OCI-LY1 (cell line): ENCODE data around the gene SLC15A4.

ENCODE experiments used
- H2AFZ ChIP-seq: fragments of 200-600 bp; sonication (generic), shearing (Covaris generic); 2 replicates; pipeline ENCODE4 v1.6.0; 2014; ENCODE audit warnings: antibody characterized with exemption, mild to moderate bottlenecking, low read length
- H3F3A ChIP-seq: fragments of 200-600 bp; sonication (generic), shearing (Covaris generic); 2 replicates; pipeline ENCODE4 v1.6.0; 2014; ENCODE audit warnings: mild to moderate bottlenecking, antibody characterized with exemption, low read length, moderate library complexity; ENCODE audit not compliant: insufficient read depth
- H3K27ac ChIP-seq: fragments of 200-600 bp; sonication (generic); 2 replicates; pipeline ENCODE4 v1.5.1; 2014; ENCODE audit warnings: low read length, mixed run types, mild to moderate bottlenecking, low read depth; ENCODE audit not compliant: poor library complexity, severe bottlenecking
- H3K27me3 ChIP-seq: fragments of 200-600 bp; sonication (generic); 2 replicates; pipeline ENCODE4 v1.6.0; 2014; ENCODE audit warnings: antibody characterized with exemption, mild to moderate bottlenecking, low read length, moderate library complexity; ENCODE audit not compliant: insufficient read depth
- H3K36me3 ChIP-seq: fragments of 200-600 bp; sonication (generic); 2 replicates; pipeline ENCODE4 v1.6.1; 2014; ENCODE audit warnings: mild to moderate bottlenecking, antibody characterized with exemption, low read length, moderate library complexity, mixed read lengths; ENCODE audit not compliant: insufficient read depth
- H3K4me1 ChIP-seq: fragments of 200-600 bp; sonication (generic); 2 replicates; pipeline ENCODE4 v1.5.1; 2014; ENCODE audit warnings: mild to moderate bottlenecking, low read length, moderate library complexity; ENCODE audit not compliant: insufficient read depth, severe bottlenecking
- H3K4me2 ChIP-seq: fragments of 200-600 bp; sonication (generic), shearing (Covaris generic); 2 replicates; pipeline ENCODE4 v1.6.1; 2014; ENCODE audit warnings: low read length
- H3K4me3 ChIP-seq: fragments of 200-600 bp; sonication (generic); 2 replicates; pipeline ENCODE4 v1.5.1; 2014; ENCODE audit warnings: low read length, low read depth, mild to moderate bottlenecking, mixed read lengths; ENCODE audit not compliant: poor library complexity, severe bottlenecking
- H3K79me2 ChIP-seq: fragments of 200-600 bp; shearing (Covaris generic); 2 replicates; pipeline ENCODE4 v1.6.1; 2016; ENCODE audit warnings: mixed run types, low read length, mixed read lengths; ENCODE audit not compliant: insufficient read depth
- H3K9ac ChIP-seq: fragments of 200-600 bp; sonication (generic), shearing (Covaris generic); 2 replicates; pipeline ENCODE4 v1.6.1; 2014; ENCODE audit warnings: mild to moderate bottlenecking, low read length, mixed read lengths
- H3K9me2 ChIP-seq: fragments of 200-600 bp; sonication (generic), shearing (Covaris generic); 2 replicates; pipeline ENCODE4 v1.6.1; 2014; ENCODE audit warnings: low read depth, mild to moderate bottlenecking, low read length, mixed read lengths
- H3K9me3 ChIP-seq: fragments of 200-600 bp; shearing (Covaris generic); 2 replicates; pipeline ENCODE4 v1.6.1; 2014; ENCODE audit warnings: low read length, mixed read lengths
- H4K20me1 ChIP-seq: fragments of 200-600 bp; sonication (generic), shearing (Covaris generic); 2 replicates; pipeline ENCODE4 v1.6.0; 2016; ENCODE audit warnings: mild to moderate bottlenecking, low read length; ENCODE audit not compliant: insufficient read depth
- EZH2 ChIP-seq: fragments of 200-600 bp; sonication (generic), shearing (Covaris generic); IDR thresholded peaks from 2 replicates; pipeline ENCODE4 v1.8.0; 2017; ENCODE audit warnings: borderline replicate concordance, mixed run types, mild to moderate bottlenecking, antibody characterized with exemption, low read length, moderate library complexity, mixed read lengths
- TF ChIP-seq, protein P1 (sequence below): fragments of 200-600 bp; sonication (generic), shearing (Covaris generic); IDR thresholded peaks from 2 replicates; pipeline ENCODE4 v1.5.1; 2017; ENCODE audit warnings: mild to moderate bottlenecking, antibody characterized with exemption, low read length, moderate library complexity, mixed read lengths

The SLC15A4 gene

GRCh38 chr12:128755566-128755965 is 68.2 kb downstream of the SLC15A4 start:
- no peak for TF ChIP-seq EZH2
- TF ChIP-seq, protein P1, sequence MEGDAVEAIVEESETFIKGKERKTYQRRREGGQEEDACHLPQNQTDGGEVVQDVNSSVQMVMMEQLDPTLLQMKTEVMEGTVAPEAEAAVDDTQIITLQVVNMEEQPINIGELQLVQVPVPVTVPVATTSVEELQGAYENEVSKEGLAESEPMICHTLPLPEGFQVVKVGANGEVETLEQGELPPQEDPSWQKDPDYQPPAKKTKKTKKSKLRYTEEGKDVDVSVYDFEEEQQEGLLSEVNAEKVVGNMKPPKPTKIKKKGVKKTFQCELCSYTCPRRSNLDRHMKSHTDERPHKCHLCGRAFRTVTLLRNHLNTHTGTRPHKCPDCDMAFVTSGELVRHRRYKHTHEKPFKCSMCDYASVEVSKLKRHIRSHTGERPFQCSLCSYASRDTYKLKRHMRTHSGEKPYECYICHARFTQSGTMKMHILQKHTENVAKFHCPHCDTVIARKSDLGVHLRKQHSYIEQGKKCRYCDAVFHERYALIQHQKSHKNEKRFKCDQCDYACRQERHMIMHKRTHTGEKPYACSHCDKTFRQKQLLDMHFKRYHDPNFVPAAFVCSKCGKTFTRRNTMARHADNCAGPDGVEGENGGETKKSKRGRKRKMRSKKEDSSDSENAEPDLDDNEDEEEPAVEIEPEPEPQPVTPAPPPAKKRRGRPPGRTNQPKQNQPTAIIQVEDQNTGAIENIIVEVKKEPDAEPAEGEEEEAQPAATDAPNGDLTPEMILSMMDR = no peak
- no peak overlapping the region for H3K9ac ChIP-seq

DNA sequence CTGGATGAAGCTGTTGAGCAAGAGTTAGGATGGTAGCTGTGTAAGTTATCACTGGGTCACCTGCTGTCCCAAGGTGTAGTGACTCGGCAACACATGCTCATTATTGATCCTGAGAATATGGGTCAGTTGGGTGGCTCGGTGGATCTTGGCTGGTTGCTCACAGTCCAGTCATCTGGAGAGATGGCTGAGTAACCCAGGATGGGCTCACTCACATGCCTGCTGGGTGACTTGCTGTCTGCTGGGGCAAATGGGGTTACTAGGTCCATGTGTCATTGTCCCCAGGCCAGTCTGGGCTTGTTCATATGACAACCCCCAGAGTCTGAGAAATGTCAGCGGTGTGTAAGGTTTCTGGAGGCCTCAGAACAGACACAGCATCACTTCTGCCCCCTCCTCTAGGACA is 69.5 kb downstream of the SLC15A4 start:
- Histone ChIP-seq H2AFZ (no peak overlapping the region), H3K27ac (no peak overlapping the region), H4K20me1 (no peaks in the 10 kb centered on the region), H3K9me3 (no peaks in the 10 kb centered on the region), H3F3A (no peaks in the 10 kb centered on the region), H3K36me3 (no peaks in the 10 kb centered on the region), H3K9ac (no peak overlapping the region), H3K4me3 (no peak overlapping the region), H3K4me1 (no peaks in the 10 kb centered on the region), H3K9me2 (no peaks in the 10 kb centered on the region), H3K79me2 (no peaks in the 10 kb centered on the region), H3K27me3 (no peaks in the 10 kb centered on the region), H3K4me2 (no peak overlapping the region)
- TF ChIP-seq, protein P1 = no peak
- no peak for TF ChIP-seq EZH2

More at GRCh38 chr12:128755566-128755965, 68.2 kb downstream of the SLC15A4 start:
- H3K4me3 ChIP-seq = no peak overlapping the region
- H3K27ac ChIP-seq = no peak overlapping the region
- H3K4me2 ChIP-seq = no peak overlapping the region
- no peaks in the 10 kb centered on the region for H3K9me2 ChIP-seq
- H3K27me3 ChIP-seq = no peaks in the 10 kb centered on the region
- no peaks in the 10 kb centered on the region for H4K20me1 ChIP-seq
- no peaks in the 10 kb centered on the region for H3K9me3 ChIP-seq
- no peaks in the 10 kb centered on the region for H3K36me3 ChIP-seq
- no peaks in the 10 kb centered on the region for H3F3A ChIP-seq
- no peaks in the 10 kb centered on the region for H3K79me2 ChIP-seq
- no peak overlapping the region for H2AFZ ChIP-seq
- no peaks in the 10 kb centered on the region for H3K4me1 ChIP-seq

DNA sequence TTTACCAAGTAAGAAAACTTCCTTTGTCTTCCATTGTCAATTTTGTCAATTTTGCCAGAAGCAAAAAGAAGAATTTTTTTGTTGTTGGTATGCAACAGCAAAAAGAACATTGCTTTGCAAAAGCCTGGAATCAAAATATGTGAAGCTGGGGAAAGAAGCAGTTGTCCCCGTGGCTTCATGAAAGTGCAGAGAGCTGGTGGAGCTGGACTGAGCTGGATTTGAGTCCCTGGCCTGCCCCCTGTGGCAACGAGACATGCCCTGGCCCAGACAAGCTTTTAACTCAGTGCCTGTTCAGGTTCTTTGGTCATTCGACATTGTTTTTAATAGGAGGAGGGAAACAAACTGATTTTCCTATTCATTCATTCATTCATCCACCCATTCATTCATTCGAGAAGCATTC is 70.3 kb downstream of the SLC15A4 start:
- Histone ChIP-seq H3K9me2 (no peaks in the 10 kb centered on the region), H3K9ac (no peak overlapping the region), H2AFZ (no peak overlapping the region), H4K20me1 (no peaks in the 10 kb centered on the region), H3K79me2 (no peaks in the 10 kb centered on the region), H3F3A (no peaks in the 10 kb centered on the region), H3K9me3 (no peaks in the 10 kb centered on the region), H3K4me1 (no peaks in the 10 kb centered on the region), H3K27me3 (peaks cover 5% of the 10 kb centered on the region; the same call in 1 of the 2 replicates), H3K4me3 (no peak overlapping the region), H3K36me3 (no peaks in the 10 kb centered on the region), H3K27ac (no peak overlapping the region), H3K4me2 (no peak overlapping the region)
- no peak for TF ChIP-seq EZH2
- TF ChIP-seq, protein P1 = no peak
